GM12874 (cell line): Measurements from ENCODE around the gene ADAD2.

Experiments
- CTCF ChIP-seq: IDR thresholded peaks from 2 replicates; pipeline ENCODE4 v1.5.1; 2011; ENCODE audit warnings: low read depth, mild to moderate bottlenecking, control low read depth, low read length, moderate library complexity; ENCODE audit not compliant: insufficient read depth

Gene ADAD2

GRCh38 chr16:84153660-84154214, 37.2 kb upstream of the ADAD2 start:
- TF ChIP-seq CTCF, result no peak

GRCh38 chr16:84155226-84155625, 35.7 kb upstream of the ADAD2 start:
- no peak for TF ChIP-seq CTCF

GRCh38 chr16:84155771-84156170, 35.2 kb upstream of the ADAD2 start:
- no peak for TF ChIP-seq CTCF

GRCh38 chr16:84156342-84156784, 34.6 kb upstream of the ADAD2 start:
- no peak for TF ChIP-seq CTCF

- TF ChIP-seq CTCF, result no peak
These were observed 31.9 kb upstream of the ADAD2 start for GRCh38 chr16:84159007-84159406.

- no peak for TF ChIP-seq CTCF
These were observed 31.2 kb upstream of the ADAD2 start for GRCh38 chr16:84159800-84160199.

GRCh38 chr16:84161037-84161436, 29.9 kb upstream of the ADAD2 start:
- TF ChIP-seq CTCF, result no peak
